Measurements from ENCODE around the gene FOXO1. TPM values are rescaled to one million over a fixed set of nuclear protein-coding genes. Genes with fewer than 3 reads are reported as not detected.

Gene FOXO1
- total and polyA plus RNA-seq, 2 of the 13 experiments (the other 11 are each of a cell fraction or from before 2014, with no cell fraction given), result 8.1 to 13.1 TPM

- TF ChIP-seq RELA (CRISPR knock-in tag; IDR thresholded peaks at IDR 0.05) (no peak), STAG1 (CRISPR knock-in tag; IDR thresholded peaks at IDR 0.05) (0 out of 2 replicates have a peak, but pooled peaks have one; percentile 3), NFAT5 (CRISPR knock-in tag; IDR thresholded peaks at IDR 0.05) (no peak), ZNF280B (CRISPR knock-in tag; IDR thresholded peaks at IDR 0.05; ENCODE audit: borderline replicate concordance) (no peak), ZNF143 (CRISPR knock-in tag; IDR thresholded peaks at IDR 0.05) (no peak), ZFP82 (CRISPR knock-in tag; IDR thresholded peaks at IDR 0.05; ENCODE audit: borderline replicate concordance) (no peak), SAFB2 (CRISPR knock-in tag; IDR thresholded peaks at IDR 0.05; ENCODE audit: borderline replicate concordance, low read depth) (no peak), HMGXB3 (CRISPR knock-in tag; IDR thresholded peaks at IDR 0.05; ENCODE audit: borderline replicate concordance) (no peak), NFKB2 (CRISPR knock-in tag; IDR thresholded peaks at IDR 0.05; ENCODE audit: borderline replicate concordance) (no peak), ZNF775 (CRISPR knock-in tag; IDR thresholded peaks at IDR 0.05; ENCODE audit: borderline replicate concordance) (no peak), PPARG (CRISPR knock-in tag; conservative IDR thresholded peaks at IDR 0.05) (no peak), HDAC1 (CRISPR knock-in tag; IDR thresholded peaks at IDR 0.05) (peak; percentile 29; the same call in 1 of the 2 replicates), YY1 (IDR thresholded peaks at IDR 0.05; ENCODE audit: insufficient read depth, insufficient replicate concordance, low read depth, low read length) (no peak), SRY (CRISPR knock-in tag; IDR thresholded peaks at IDR 0.05) (no peak), ARID3A (IDR thresholded peaks at IDR 0.05; ENCODE audit: low read depth, low read length) (no peak), TOE1 (CRISPR knock-in tag; IDR thresholded peaks at IDR 0.05) (no peak)
Measured at GRCh38 chr13:40534456-40534855, 132.0 kb downstream of the FOXO1 start (continued).
